SK-N-SH (cell line): ENCODE measurements around the gene CDC42EP4. TPM values are rescaled to one million over a fixed set of nuclear protein-coding genes. Genes with fewer than 3 reads are reported as not detected.

ENCODE experiments used
- CTCF ChIA-PET: fragments of 300-600, 350-600 bp; formaldehyde crosslinking; extraction: SDS; loops from one replicate; lab custom pipeline; 2021; lab: Yijun Ruan, JAX
- POLR2A ChIA-PET: fragments of 350-600 bp; sonication (Branson Sonifier 250); formaldehyde crosslinking; extraction: SDS; loops from one replicate; lab custom pipeline; 2020; ENCODE audit warnings: antibody characterized with exemption, inconsistent platforms; lab: Yijun Ruan, JAX
- DNase-seq: peaks from one replicate; pipeline ENCODE4 v3.0.0; 2012
- H2AFZ ChIP-seq: fragments of 200-600 bp; sonication (generic); 2 replicates; pipeline ENCODE4 v1.8.1; 2016; ENCODE audit warnings: antibody characterized with exemption, mild to moderate bottlenecking, low read depth
- H3F3A ChIP-seq: fragments of 200-600 bp; sonication (generic); replicated peaks from 2 replicates; pipeline ENCODE3; 2016; ENCODE audit warnings: antibody characterized with exemption, mild to moderate bottlenecking; ENCODE audit not compliant: insufficient read depth
- H3K27ac ChIP-seq, 2 experiments: fragments of 200-500 bp in 1 of 2; fragments of 200-600 bp in 1 of 2; sonication (Bioruptor generic) in 1 of 2; sonication (generic), shearing (Covaris generic) in 1 of 2; 2 replicates each; pipeline versions ENCODE4 v1.5.1 to v1.6.1; 2014 to 2016; ENCODE audit warnings: low read depth in 2 of 2, inconsistent platforms in 1 of 2, low read length in 1 of 2, mild to moderate bottlenecking in 1 of 2, mixed read lengths in 1 of 2
- H3K27me3 ChIP-seq: fragments of 200-600 bp; sonication (generic), shearing (Covaris generic); 2 replicates; pipeline ENCODE4 v1.6.1; 2016; ENCODE audit warnings: mixed run types; ENCODE audit not compliant: insufficient read depth
- H3K36me3 ChIP-seq, 2 experiments: fragments of 200-500 bp in 1 of 2; fragments of 200-600 bp in 1 of 2; sonication (Bioruptor generic) in 1 of 2; sonication (generic) in 1 of 2; replicated peaks in 1 of 2; 2 replicates each; pipeline versions ENCODE3 to v1.5.1; 2014 to 2016; ENCODE audit warnings: low read length in 1 of 2, mild to moderate bottlenecking in 1 of 2; ENCODE audit not compliant: insufficient read depth in 2 of 2, control insufficient read depth in 1 of 2
- H3K4me1 ChIP-seq, 2 experiments: fragments of 200-500 bp in 1 of 2; fragments of 200-600 bp in 1 of 2; sonication (Bioruptor generic) in 1 of 2; sonication (generic), shearing (Covaris generic) in 1 of 2; 2 replicates each; pipeline versions ENCODE4 v1.5.1 to v1.6.1; 2014 to 2016; ENCODE audit warnings: low read depth in 1 of 2, low read length in 1 of 2, mixed run types in 1 of 2; ENCODE audit not compliant: insufficient read depth in 2 of 2, control insufficient read depth in 1 of 2
- H3K4me2 ChIP-seq: fragments of 200-600 bp; sonication (generic), shearing (Covaris generic); 2 replicates; pipeline ENCODE4 v1.6.1; 2017; ENCODE audit warnings: mixed run types
- H3K4me3 ChIP-seq, 2 experiments: fragments of 200-500 bp in 1 of 2; fragments of 200-600 bp in 1 of 2; sonication (Bioruptor generic) in 1 of 2; sonication (generic), shearing (Covaris generic) in 1 of 2; 2 replicates each; pipeline versions ENCODE4 v1.5.1 to v1.8.1; 2014 to 2016; ENCODE audit warnings: low read depth in 2 of 2, inconsistent platforms in 1 of 2, low read length in 1 of 2, mild to moderate bottlenecking in 1 of 2, mixed read lengths in 1 of 2, moderate library complexity in 1 of 2
- H3K79me2 ChIP-seq: fragments of 200-600 bp; sonication (generic); 2 replicates; pipeline ENCODE4 v1.8.1; 2017; ENCODE audit warnings: mild to moderate bottlenecking; ENCODE audit not compliant: insufficient read depth
- H3K9ac ChIP-seq: fragments of 200-600 bp; sonication (generic); 2 replicates; pipeline ENCODE4 v1.6.1; 2017; ENCODE audit warnings: mixed run types
- H3K9me2 ChIP-seq: fragments of 200-600 bp; sonication (generic); 2 replicates; pipeline ENCODE4 v1.6.1; 2017; ENCODE audit warnings: mixed run types
- H3K9me3 ChIP-seq: fragments of 200-600 bp; sonication (generic); 2 replicates; pipeline ENCODE4 v1.6.1; 2017; ENCODE audit warnings: mixed run types, mild to moderate bottlenecking, moderate library complexity
- H4K20me1 ChIP-seq: fragments of 200-600 bp; sonication (generic); 2 replicates; pipeline ENCODE4 v1.6.1; 2017; ENCODE audit warnings: mild to moderate bottlenecking, mixed run types; ENCODE audit not compliant: insufficient read depth
- CHD2 ChIP-seq: fragments of 150-350 bp; IDR thresholded peaks from 2 replicates; pipeline ENCODE4 v1.6.1; 2018; ENCODE audit warnings: low read length; ENCODE audit not compliant: partially characterized antibody
- FOSL2 ChIP-seq: IDR thresholded peaks from 2 replicates; pipeline ENCODE4 v1.4.0; 2012; ENCODE audit warnings: low read depth, mild to moderate bottlenecking, moderate library complexity, borderline replicate concordance
- FOXJ3 ChIP-seq: sonication (generic); formaldehyde crosslinking; IDR thresholded peaks from 2 replicates; pipeline ENCODE4 v1.5.1; 2020; ENCODE audit warnings: mild to moderate bottlenecking, missing genetic modification reagents
- IRF3 ChIP-seq: fragments of 150-350 bp; IDR thresholded peaks from 2 replicates; pipeline ENCODE4 v1.6.1; 2016; ENCODE audit warnings: mild to moderate bottlenecking, low read depth, low read length
- JUND ChIP-seq: IDR thresholded peaks from 2 replicates; pipeline ENCODE4 v1.4.0; 2012
- MAX ChIP-seq: IDR thresholded peaks from 2 replicates; pipeline ENCODE4 v1.4.0; 2012; ENCODE audit warnings: low read depth
- NFIC ChIP-seq: IDR thresholded peaks from 2 replicates; pipeline ENCODE4 v1.4.0; 2012; ENCODE audit warnings: borderline replicate concordance
- PBX3 ChIP-seq: IDR thresholded peaks from 2 replicates; pipeline ENCODE4; 2012
- RAD21 ChIP-seq: IDR thresholded peaks from 2 replicates; pipeline ENCODE4 v1.6.1; 2012; ENCODE audit warnings: mild to moderate bottlenecking, low read length
- SIN3A ChIP-seq: IDR thresholded peaks from 2 replicates; pipeline ENCODE4 v1.6.1; 2012; ENCODE audit warnings: low read depth, mild to moderate bottlenecking, low read length, moderate library complexity, borderline replicate concordance
- TAF1 ChIP-seq: IDR thresholded peaks from 2 replicates; pipeline ENCODE4 v1.6.1; 2012; ENCODE audit warnings: low read depth, mild to moderate bottlenecking, low read length, moderate library complexity, borderline replicate concordance
- USF1 ChIP-seq: IDR thresholded peaks from 2 replicates; pipeline ENCODE4 v1.4.0; 2012; ENCODE audit warnings: low read depth, borderline replicate concordance
- WGBS: methylation state at CpG from one replicate; pipeline ENCODE4 v1.1.6; 2017; ENCODE audit warnings: low lambda C conversion rate; 5-methylcytosine and 5-hydroxymethylcytosine counted together
- polyA plus RNA-seq, 3 experiments: library from polyadenylated mRNA; depleted of rRNA; stranded (reverse); fragments of >200 nt; gene quantifications; 2 replicates each; pipeline ENCODE4 v1.2.3, GENCODE V29; 2012

The CDC42EP4 gene
- polyA plus RNA-seq, 1 of the 3 experiments (the other 2 are of a cell fraction) = 28.3 TPM

GRCh38 chr17:73357318-73357717 lies 45.5 kb upstream of the CDC42EP4 start (continued):
- no peak for TF ChIP-seq SIN3A
- TF ChIP-seq PBX3 = peak; percentile 36; the same call in 1 of the 2 replicates
- TF ChIP-seq JUND = no peak
- TF ChIP-seq FOSL2 = no peak
- TF ChIP-seq MAX = no peak
- no peak for TF ChIP-seq USF1
- TF ChIP-seq TAF1 = no peak
- TF ChIP-seq IRF3 = no peak
- no peak for TF ChIP-seq NFIC
- peak; percentile 86 for TF ChIP-seq CHD2
- TF ChIP-seq, all 33 proteins: peak for 12

- Histone ChIP-seq H3K9ac (no peak overlapping the region), H3K27me3 (no peaks in the 10 kb centered on the region), H3K9me3 (no peaks in the 10 kb centered on the region), H3K79me2 (no peaks in the 10 kb centered on the region), H3K9me2 (no peaks in the 10 kb centered on the region), H3K4me2 (no peak overlapping the region), H3K4me3 (no peak overlapping the region), H4K20me1 (no peaks in the 10 kb centered on the region), H3K27ac (peak overlapping the region in 1 of 2 experiments; percentile 96; a peak in 2 of 4 replicates), H3K4me1 (peaks cover 0 to 64% of the 10 kb centered on the region in 2 experiments; a peak in 1 of 4 replicates), H3F3A (no peaks in the 10 kb centered on the region), H3K36me3 (no peaks in the 10 kb centered on the region), H2AFZ (no peak overlapping the region)
- POLR2A ChIA-PET = interaction anchor here (0.7 to 2.9 kb wide), 8 partner anchors 9 to 129 kb away, joined by 3 to 26 read pairs (median 4); partner anchors contain the start of gene CDC42EP4
- peak; percentile 80 for DNase-seq
- 87% methylated on average over 8 of the region's 8 CpGs for WGBS
- TF ChIP-seq RAD21 (peak; percentile 1; the same call in 1 of the 2 replicates), FOXJ3 (0 out of 2 replicates have a peak, but pooled peaks have one; percentile 34), CHD2 (no peak)
- CTCF ChIA-PET = interaction anchor here (0.8 to 9.0 kb wide), 14 partner anchors 7 to 631 kb away, joined by 3 to 84 read pairs (median 6); partner anchors contain the start of gene CDC42EP4
Observed at GRCh38 chr17:73356561-73357170, 44.9 kb upstream of the CDC42EP4 start.
